GM06990 (cell line): Measurements from ENCODE around the gene INPP5A.

ENCODE experiments used
- DNase-seq: peaks from one replicate; pipeline ENCODE4 v3.0.0-alpha.2; 2011; ENCODE audit not compliant: insufficient read length; ENCODE audit errors: extremely low read depth
- H3K27me3 ChIP-seq: replicated peaks from 2 replicates; pipeline ENCODE4 v1.6.0; 2011; ENCODE audit warnings: low read length; ENCODE audit not compliant: control insufficient read depth, insufficient read depth
- H3K36me3 ChIP-seq: 2 replicates; pipeline ENCODE4 v1.5.1; 2011; ENCODE audit warnings: low read length; ENCODE audit not compliant: control insufficient read depth, insufficient read depth
- H3K4me3 ChIP-seq: replicated peaks from 2 replicates; pipeline ENCODE4 v1.5.1; 2011; ENCODE audit warnings: low read depth, mild to moderate bottlenecking, control low read depth, low read length
- CTCF ChIP-seq: IDR thresholded peaks from 2 replicates; pipeline ENCODE4 v1.5.1; 2011; ENCODE audit warnings: low read length, control low read depth, mild to moderate bottlenecking, inconsistent platforms; ENCODE audit not compliant: insufficient read depth, poor library complexity, severe bottlenecking

Gene INPP5A

GRCh38 chr10:132690821-132691610 is 153.4 kb downstream of the INPP5A start:
- no peak for DNase-seq
- no peak for TF ChIP-seq CTCF
- no peak overlapping the region for H3K4me3 ChIP-seq
- no peaks in the 10 kb centered on the region for H3K27me3 ChIP-seq
- no peaks in the 10 kb centered on the region for H3K36me3 ChIP-seq

- H3K27me3 ChIP-seq: no peaks in the 10 kb centered on the region
- no peak for TF ChIP-seq CTCF
- H3K4me3 ChIP-seq: no peak overlapping the region
- H3K36me3 ChIP-seq: no peaks in the 10 kb centered on the region
- DNase-seq: no peak
Measured at GRCh38 chr10:132691711-132692153, 154.1 kb downstream of the INPP5A start.

- Histone ChIP-seq H3K36me3 (no peaks in the 10 kb centered on the region), H3K4me3 (no peak overlapping the region), H3K27me3 (no peaks in the 10 kb centered on the region)
- DNase-seq: no peak
- no peak for TF ChIP-seq CTCF
Measured at GRCh38 chr10:132692311-132692710, 154.7 kb downstream of the INPP5A start.

GRCh38 chr10:132693676-132694075 is 156.1 kb downstream of the INPP5A start:
- Histone ChIP-seq H3K4me3 (no peak overlapping the region), H3K36me3 (no peaks in the 10 kb centered on the region), H3K27me3 (no peaks in the 10 kb centered on the region)
- TF ChIP-seq CTCF: no peak
- no peak for DNase-seq

GRCh38 chr10:132696204-132696603 is 158.6 kb downstream of the INPP5A start:
- H3K27me3 ChIP-seq: no peaks in the 10 kb centered on the region
- H3K36me3 ChIP-seq: no peaks in the 10 kb centered on the region; the same call in 1 of the 2 replicates

More at GRCh38 chr10:132696204-132696603, 158.6 kb downstream of the INPP5A start:
- DNase-seq: no peak
- no peak overlapping the region for H3K4me3 ChIP-seq
- no peak for TF ChIP-seq CTCF
